Endometrial microvascular endothelial cells (primary cell): ENCODE results near the gene NOS2. TPM values are rescaled to one million over a fixed set of nuclear protein-coding genes. Genes with fewer than 3 reads are reported as not detected.
"Not testable (repeated sequence)": the region's sequence is repeated elsewhere in the genome, so short reads cannot be mapped to it uniquely, and the experiment has no call there.

Source experiments
- in situ Hi-C: cut with HindIII; loops from 2 replicates; pipeline ENCODE4 v1.10.0; 2017; ENCODE audit warnings: low sequenced_read_pairs, low pct_unique_long_range_greater_than_20kb; ENCODE audit errors: inconsistent ontology term
- total RNA-seq: library from RNA; depleted of rRNA; stranded (reverse); fragments of >200 nt; gene quantifications from one replicate; pipeline ENCODE4 v1.2.3, GENCODE V29; 2015; ENCODE audit errors: inconsistent ontology term

NOS2 gene
- total RNA-seq, 1 donor from 2014 or later, result not detected

- in situ Hi-C loops, result no loop called here
These were observed 37.6 kb downstream of the NOS2 start for GRCh38 chr17:27762527-27763305.

GRCh38 chr17:27760931-27761330, 39.4 kb downstream of the NOS2 start:
- in situ Hi-C loops, result not testable (repeated sequence)

- in situ Hi-C loops, result no loop called here
These were observed 40.1 kb downstream of the NOS2 start for GRCh38 chr17:27760069-27760885.

GRCh38 chr17:27759528-27759927, 40.8 kb downstream of the NOS2 start:
- in situ Hi-C loops, result no loop called here

GRCh38 chr17:27756467-27757371, 43.6 kb downstream of the NOS2 start:
- in situ Hi-C loops, result no loop called here

GRCh38 chr17:27755706-27756466, 44.4 kb downstream of the NOS2 start:
- in situ Hi-C loops, result no loop called here

- in situ Hi-C loops, result no loop called here
These were observed 45.8 kb downstream of the NOS2 start for GRCh38 chr17:27754549-27754948.

GRCh38 chr17:27753726-27754125, 46.6 kb downstream of the NOS2 start:
- in situ Hi-C loops, result not testable (repeated sequence)

GRCh38 chr17:27752831-27753619, 47.3 kb downstream of the NOS2 start:
- in situ Hi-C loops, result not testable (repeated sequence)

- in situ Hi-C loops, result no loop called here
These were observed 48.5 kb downstream of the NOS2 start for GRCh38 chr17:27751622-27752490.

- in situ Hi-C loops, result no loop called here
These were observed 49.2 kb downstream of the NOS2 start for GRCh38 chr17:27751166-27751565.

- in situ Hi-C loops, result not testable (repeated sequence)
These were observed 50.7 kb downstream of the NOS2 start for GRCh38 chr17:27749562-27750150.

- in situ Hi-C loops, result no loop called here
These were observed 51.9 kb downstream of the NOS2 start for GRCh38 chr17:27748360-27748825.

GRCh38 chr17:27747462-27748359, 52.6 kb downstream of the NOS2 start:
- in situ Hi-C loops, result no loop called here

GRCh38 chr17:27746881-27747280, 53.4 kb downstream of the NOS2 start:
- in situ Hi-C loops, result no loop called here
